SU-DHL-6 (cell line): ENCODE data around the gene PRKCZ.

Experiments used
- H2AFZ ChIP-seq: fragments of 200-600 bp; sonication (generic); 2 replicates; pipeline ENCODE4 v1.6.1; 2014; ENCODE audit warnings: low read depth, mild to moderate bottlenecking, moderate library complexity, mixed read lengths, antibody characterized with exemption, low read length; ENCODE audit not compliant: severe bottlenecking
- H3F3A ChIP-seq: fragments of 200-600 bp; shearing (Covaris generic); 2 replicates; pipeline ENCODE4 v1.6.0; 2016; ENCODE audit warnings: antibody characterized with exemption, mild to moderate bottlenecking; ENCODE audit not compliant: insufficient read depth
- H3K27ac ChIP-seq: fragments of 200-600 bp; sonication (generic); 2 replicates; pipeline ENCODE4 v1.5.1; 2016; ENCODE audit warnings: low read depth, mild to moderate bottlenecking, low read length, moderate library complexity, mixed read lengths
- H3K27me3 ChIP-seq: fragments of 200-600 bp; sonication (generic), shearing (Covaris generic); 2 replicates; pipeline ENCODE4 v1.6.0; 2014; ENCODE audit warnings: mild to moderate bottlenecking, low read length
- H3K36me3 ChIP-seq: fragments of 200-600 bp; sonication (generic); 2 replicates; pipeline ENCODE4 v1.6.1; 2014; ENCODE audit warnings: mild to moderate bottlenecking, low read length, mixed read lengths
- H3K4me2 ChIP-seq: fragments of 300-600, 200-600 bp; shearing (Covaris generic), sonication (generic); 2 replicates; pipeline ENCODE4 v1.6.0; 2014; ENCODE audit warnings: low read length, low read depth, mild to moderate bottlenecking; ENCODE audit not compliant: poor library complexity, severe bottlenecking
- H3K4me3 ChIP-seq: fragments of 200-600 bp; sonication (generic); 2 replicates; pipeline ENCODE4 v1.5.1; 2014; ENCODE audit warnings: antibody characterized with exemption, low read length, mild to moderate bottlenecking, mixed read lengths; ENCODE audit not compliant: insufficient read depth, poor library complexity, severe bottlenecking
- H3K79me2 ChIP-seq: fragments of 200-600 bp; sonication (generic); 2 replicates; pipeline ENCODE4 v1.6.1; 2014; ENCODE audit warnings: mild to moderate bottlenecking, low read length, moderate library complexity; ENCODE audit not compliant: insufficient read depth
- H3K9ac ChIP-seq: fragments of 200-600 bp; sonication (generic); 2 replicates; pipeline ENCODE4 v1.7.0; 2014; ENCODE audit warnings: mild to moderate bottlenecking, low read length
- H3K9me2 ChIP-seq: fragments of 200-600 bp; sonication (generic); replicated peaks from 2 replicates; pipeline ENCODE4 v1.6.1; 2014; ENCODE audit warnings: low read length; ENCODE audit not compliant: insufficient read depth
- H3K9me3 ChIP-seq: fragments of 200-600 bp; sonication (generic); 2 replicates; pipeline ENCODE4 v1.6.1; 2014; ENCODE audit warnings: low read length, mixed read lengths; ENCODE audit not compliant: insufficient read depth
- H4K20me1 ChIP-seq: fragments of 200-600 bp; sonication (generic); 2 replicates; pipeline ENCODE4 v1.6.1; 2014; ENCODE audit warnings: low read depth, mild to moderate bottlenecking, antibody characterized with exemption, low read length, moderate library complexity, mixed read lengths
- EZH2phosphoT487 ChIP-seq: fragments of 200-600 bp; sonication (generic), shearing (Covaris generic); conservative IDR thresholded peaks from 2 replicates; pipeline ENCODE4 v1.6.1; 2018; ENCODE audit warnings: mild to moderate bottlenecking, antibody characterized with exemption, low read length, moderate library complexity, mixed read lengths
- TF ChIP-seq, protein P1 (sequence below): fragments of 200-600 bp; sonication (generic); IDR thresholded peaks from one replicate; pipeline ENCODE4 v1.5.1; 2017; ENCODE audit warnings: antibody characterized with exemption, mild to moderate bottlenecking, low read length, moderate library complexity; ENCODE audit not compliant: insufficient read depth, poor library complexity, severe bottlenecking

PRKCZ gene

GRCh38 chr1:2039251-2039650, 11.0 kb upstream of the PRKCZ start:
- Histone ChIP-seq H3K27ac (no peak overlapping the region), H3K79me2 (no peaks in the 10 kb centered on the region), H3K9me2 (no peaks in the 10 kb centered on the region), H3K9me3 (no peaks in the 10 kb centered on the region), H3K36me3 (no peaks in the 10 kb centered on the region), H3F3A (no peaks in the 10 kb centered on the region), H3K4me3 (no peak overlapping the region), H3K27me3 (no peaks in the 10 kb centered on the region), H3K4me2 (no peak overlapping the region), H3K9ac (no peak overlapping the region), H2AFZ (no peak overlapping the region), H4K20me1 (no peaks in the 10 kb centered on the region)
- TF ChIP-seq, protein P1, sequence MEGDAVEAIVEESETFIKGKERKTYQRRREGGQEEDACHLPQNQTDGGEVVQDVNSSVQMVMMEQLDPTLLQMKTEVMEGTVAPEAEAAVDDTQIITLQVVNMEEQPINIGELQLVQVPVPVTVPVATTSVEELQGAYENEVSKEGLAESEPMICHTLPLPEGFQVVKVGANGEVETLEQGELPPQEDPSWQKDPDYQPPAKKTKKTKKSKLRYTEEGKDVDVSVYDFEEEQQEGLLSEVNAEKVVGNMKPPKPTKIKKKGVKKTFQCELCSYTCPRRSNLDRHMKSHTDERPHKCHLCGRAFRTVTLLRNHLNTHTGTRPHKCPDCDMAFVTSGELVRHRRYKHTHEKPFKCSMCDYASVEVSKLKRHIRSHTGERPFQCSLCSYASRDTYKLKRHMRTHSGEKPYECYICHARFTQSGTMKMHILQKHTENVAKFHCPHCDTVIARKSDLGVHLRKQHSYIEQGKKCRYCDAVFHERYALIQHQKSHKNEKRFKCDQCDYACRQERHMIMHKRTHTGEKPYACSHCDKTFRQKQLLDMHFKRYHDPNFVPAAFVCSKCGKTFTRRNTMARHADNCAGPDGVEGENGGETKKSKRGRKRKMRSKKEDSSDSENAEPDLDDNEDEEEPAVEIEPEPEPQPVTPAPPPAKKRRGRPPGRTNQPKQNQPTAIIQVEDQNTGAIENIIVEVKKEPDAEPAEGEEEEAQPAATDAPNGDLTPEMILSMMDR = no peak
- TF ChIP-seq EZH2phosphoT487 = no peak

DNA sequence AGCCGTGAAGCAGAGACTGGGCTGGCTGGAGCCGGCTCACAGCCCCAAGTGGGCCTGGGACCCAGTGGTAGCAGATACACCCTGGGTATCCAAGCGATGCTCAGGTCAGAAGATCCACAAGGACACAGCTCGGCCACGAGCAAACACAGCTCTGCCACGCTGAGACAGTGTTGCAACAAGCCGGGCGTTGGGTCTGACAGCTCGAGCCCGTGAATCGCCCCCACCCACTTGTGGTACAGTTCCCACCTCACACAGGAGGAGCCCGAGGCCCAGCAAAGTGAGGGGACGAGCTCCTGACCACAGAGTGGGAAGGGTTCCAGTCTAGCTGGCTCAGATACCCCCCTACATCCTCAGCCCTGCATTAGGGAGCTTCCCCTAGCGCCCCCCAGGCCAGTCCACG, 8.9 kb upstream of the PRKCZ start:
- Histone ChIP-seq H4K20me1 (no peaks in the 10 kb centered on the region), H3F3A (no peaks in the 10 kb centered on the region), H3K27me3 (no peaks in the 10 kb centered on the region), H3K27ac (no peak overlapping the region), H3K36me3 (no peaks in the 10 kb centered on the region), H3K9me3 (no peaks in the 10 kb centered on the region), H3K4me2 (no peak overlapping the region), H2AFZ (no peak overlapping the region), H3K4me3 (no peak overlapping the region), H3K9me2 (no peaks in the 10 kb centered on the region), H3K79me2 (no peaks in the 10 kb centered on the region), H3K9ac (no peak overlapping the region)
- no peak for TF ChIP-seq EZH2phosphoT487
- TF ChIP-seq, protein P1 = no peak

- H3K4me2 ChIP-seq = no peak overlapping the region
- H3K36me3 ChIP-seq = no peaks in the 10 kb centered on the region
- no peak overlapping the region for H3K27ac ChIP-seq
- no peaks in the 10 kb centered on the region for H3F3A ChIP-seq
- H2AFZ ChIP-seq = no peak overlapping the region
- H3K27me3 ChIP-seq = no peaks in the 10 kb centered on the region
- H4K20me1 ChIP-seq = no peaks in the 10 kb centered on the region
- no peaks in the 10 kb centered on the region for H3K79me2 ChIP-seq
- no peak overlapping the region for H3K9ac ChIP-seq
- no peak overlapping the region for H3K4me3 ChIP-seq
- no peaks in the 10 kb centered on the region for H3K9me3 ChIP-seq
- no peaks in the 10 kb centered on the region for H3K9me2 ChIP-seq
- TF ChIP-seq, protein P1 = no peak
- TF ChIP-seq EZH2phosphoT487 = no peak
Observed at GRCh38 chr1:2041887-2042286, 8.3 kb upstream of the PRKCZ start.
